Measurements from ENCODE around the gene OSGIN1.

- TF ChIP-seq SP1 (IDR thresholded peaks at IDR 0.05; ENCODE audit: low read depth, low read length) (no peak), RBBP5 (IDR thresholded peaks at IDR 0.05; ENCODE audit: borderline replicate concordance, low read depth, low read length) (no peak), CTCF (IDR thresholded peaks at IDR 0.05; ENCODE audit: control extremely low read depth in 1 of 3, insufficient read depth in 1 of 3, low read depth in 1 of 3, low read length in 3 of 3) (no peak), USF2 (IDR thresholded peaks at IDR 0.05; ENCODE audit: low read length) (no peak), HDAC2 (IDR thresholded peaks at IDR 0.05; ENCODE audit: borderline replicate concordance in 1 of 2, low read depth in 2 of 2, low read length in 2 of 2) (no peak), RAD21 (IDR thresholded peaks at IDR 0.05 in 1 of 2, conservative IDR thresholded peaks at IDR 0.05 in 1 of 2; ENCODE audit: low read depth in 2 of 2, low read length in 2 of 2) (no peak), CEBPB (IDR thresholded peaks at IDR 0.05; ENCODE audit: low read depth, low read length) (no peak), YY1 (IDR thresholded peaks at IDR 0.05; ENCODE audit: low read depth, low read length) (no peak), EZH2 (IDR thresholded peaks at IDR 0.05; ENCODE audit: low read depth, low read length, severe bottlenecking) (no peak), SP2 (IDR thresholded peaks at IDR 0.05; ENCODE audit: low read length) (no peak), MAX (IDR thresholded peaks at IDR 0.05) (no peak), RNF2 (IDR thresholded peaks at IDR 0.05; ENCODE audit: borderline replicate concordance, low read depth, low read length, missing control alignments, poor library complexity, severe bottlenecking) (no peak)
Observed at GRCh38 chr16:84007520-84007919, 54.5 kb downstream of the OSGIN1 start.

Measured in H1 (cell line).